Neural crest cell (in vitro differentiated cells): ENCODE measurements around the gene STMN1. TPM values are rescaled to one million over a fixed set of nuclear protein-coding genes. Genes with fewer than 3 reads are reported as not detected.
A peak's percentile ranks its signal among the peaks of the same experiment; 100 is the strongest.

Source experiments
- DNase-seq: peaks from one replicate; pipeline ENCODE4 v3.0.0; 2021; ENCODE audit warnings: low read depth, mixed read lengths, low spot score
- H3K27ac Mint-ChIP-seq: one replicate; pipeline ENCODE4 v1.8.0; 2021; ENCODE audit warnings: mild to moderate bottlenecking, mixed read lengths; ENCODE audit not compliant: unreplicated experiment
- H3K27me3 Mint-ChIP-seq: 2 replicates; pipeline ENCODE4 v1.8.0; 2021; ENCODE audit warnings: low read depth, mild to moderate bottlenecking, mixed read lengths
- H3K36me3 Mint-ChIP-seq: 2 replicates; pipeline ENCODE4 v1.8.0; 2021; ENCODE audit warnings: low read depth, mild to moderate bottlenecking, mixed read lengths
- H3K4me1 Mint-ChIP-seq: 2 replicates; pipeline ENCODE4 v1.8.0; 2021; ENCODE audit warnings: mixed read lengths
- H3K4me3 Mint-ChIP-seq: one replicate; pipeline ENCODE4 v1.8.0; 2021; ENCODE audit warnings: mild to moderate bottlenecking, mixed read lengths
- H3K9me3 Mint-ChIP-seq: 2 replicates; pipeline ENCODE4 v1.8.0; 2021; ENCODE audit warnings: mixed read lengths
- total RNA-seq: library from RNA; stranded (reverse); gene quantifications from 2 replicates; pipeline ENCODE4 v1.2.1, GENCODE V29; 2021
- TF ChIP-seq, protein P1 (sequence below): fragments of 200-600 bp; sonication (generic); conservative IDR thresholded peaks from 2 replicates; pipeline ENCODE4 v1.5.0; 2021; ENCODE audit warnings: antibody characterized with exemption, mild to moderate bottlenecking

The STMN1 gene
- total RNA-seq, 1 donor from 2014 or later: 934 TPM

GRCh38 chr1:25903986-25904385 lies 2.2 kb downstream of the STMN1 start:
- peaks cover 32% of the 10 kb centered on the region for H3K36me3 Mint-ChIP-seq

GRCh38 chr1:25902462-25902861 lies 3.8 kb downstream of the STMN1 start:
- no peak overlapping the region for H3K27ac Mint-ChIP-seq
- peak overlapping the region; percentile 99 for H3K4me3 Mint-ChIP-seq
- peaks cover 74% of the 10 kb centered on the region for H3K4me1 Mint-ChIP-seq
- H3K27me3 Mint-ChIP-seq: peaks cover 5% of the 10 kb centered on the region
- DNase-seq: no peak
- peaks cover 44% of the 10 kb centered on the region for H3K36me3 Mint-ChIP-seq
- H3K9me3 Mint-ChIP-seq: no peaks in the 10 kb centered on the region
- TF ChIP-seq, protein P1, sequence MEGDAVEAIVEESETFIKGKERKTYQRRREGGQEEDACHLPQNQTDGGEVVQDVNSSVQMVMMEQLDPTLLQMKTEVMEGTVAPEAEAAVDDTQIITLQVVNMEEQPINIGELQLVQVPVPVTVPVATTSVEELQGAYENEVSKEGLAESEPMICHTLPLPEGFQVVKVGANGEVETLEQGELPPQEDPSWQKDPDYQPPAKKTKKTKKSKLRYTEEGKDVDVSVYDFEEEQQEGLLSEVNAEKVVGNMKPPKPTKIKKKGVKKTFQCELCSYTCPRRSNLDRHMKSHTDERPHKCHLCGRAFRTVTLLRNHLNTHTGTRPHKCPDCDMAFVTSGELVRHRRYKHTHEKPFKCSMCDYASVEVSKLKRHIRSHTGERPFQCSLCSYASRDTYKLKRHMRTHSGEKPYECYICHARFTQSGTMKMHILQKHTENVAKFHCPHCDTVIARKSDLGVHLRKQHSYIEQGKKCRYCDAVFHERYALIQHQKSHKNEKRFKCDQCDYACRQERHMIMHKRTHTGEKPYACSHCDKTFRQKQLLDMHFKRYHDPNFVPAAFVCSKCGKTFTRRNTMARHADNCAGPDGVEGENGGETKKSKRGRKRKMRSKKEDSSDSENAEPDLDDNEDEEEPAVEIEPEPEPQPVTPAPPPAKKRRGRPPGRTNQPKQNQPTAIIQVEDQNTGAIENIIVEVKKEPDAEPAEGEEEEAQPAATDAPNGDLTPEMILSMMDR: no peak

More at GRCh38 chr1:25903986-25904385, 2.2 kb downstream of the STMN1 start:
- peaks cover 5% of the 10 kb centered on the region for H3K27me3 Mint-ChIP-seq
- no peak for DNase-seq
- no peaks in the 10 kb centered on the region for H3K9me3 Mint-ChIP-seq
- TF ChIP-seq, protein P1: no peak
- H3K4me3 Mint-ChIP-seq: peak overlapping the region; percentile 99
- H3K4me1 Mint-ChIP-seq: peaks cover 73% of the 10 kb centered on the region
- peak overlapping the region; percentile 98 for H3K27ac Mint-ChIP-seq

GRCh38 chr1:25900219-25900618 lies 6.0 kb downstream of the STMN1 start:
- Mint-ChIP-seq H3K36me3 (peaks cover 43% of the 10 kb centered on the region), H3K4me3 (peak overlapping the region; percentile 62), H3K9me3 (no peaks in the 10 kb centered on the region), H3K27ac (no peak overlapping the region), H3K4me1 (peaks cover 78% of the 10 kb centered on the region), H3K27me3 (peaks cover 2% of the 10 kb centered on the region)
- TF ChIP-seq, protein P1: no peak
- no peak for DNase-seq

GRCh38 chr1:25899792-25900191 lies 6.4 kb downstream of the STMN1 start:
- Mint-ChIP-seq H3K27me3 (no peaks in the 10 kb centered on the region), H3K4me3 (peak overlapping the region; percentile 49), H3K4me1 (peaks cover 75% of the 10 kb centered on the region), H3K27ac (no peak overlapping the region), H3K36me3 (peaks cover 39% of the 10 kb centered on the region), H3K9me3 (no peaks in the 10 kb centered on the region)
- DNase-seq: no peak
- TF ChIP-seq, protein P1: no peak

DNA sequence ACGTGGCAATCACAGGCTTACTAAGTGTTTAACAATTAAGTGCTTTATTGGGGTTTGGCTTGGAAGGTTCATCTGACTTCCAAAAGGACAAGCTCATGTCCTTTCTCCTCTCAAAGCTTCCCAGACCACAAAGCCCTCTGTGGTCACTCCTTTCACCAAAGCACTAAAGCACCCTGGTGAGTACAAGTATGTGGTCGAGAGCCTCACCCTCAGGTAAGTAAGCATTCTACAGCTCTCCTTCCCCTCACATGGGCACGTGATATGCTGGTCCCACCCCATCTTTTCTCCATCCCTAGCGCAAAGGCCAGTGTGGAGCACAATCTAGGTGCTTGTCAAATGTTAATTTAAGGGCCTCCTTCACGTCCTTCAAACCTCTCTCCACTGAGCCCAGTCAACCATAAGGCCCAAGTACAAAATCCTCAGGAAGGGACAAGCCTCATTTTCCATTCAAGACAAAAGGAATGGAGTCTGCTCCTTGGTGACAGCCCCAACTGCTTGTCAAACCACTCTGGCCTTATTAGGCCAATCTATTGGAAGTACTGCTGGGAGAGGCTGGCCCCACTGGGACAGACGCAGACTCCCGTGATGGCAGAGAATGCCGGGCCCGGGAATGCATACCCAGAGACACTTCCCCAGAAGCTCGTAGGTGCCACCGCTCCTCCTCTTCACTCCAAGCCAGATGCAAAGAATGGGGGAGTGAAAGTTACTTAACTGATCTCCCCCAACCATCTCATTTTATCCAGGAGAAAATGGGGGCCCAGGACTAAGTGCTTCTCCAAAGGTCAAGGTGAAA lies 7.8 kb downstream of the STMN1 start:
- Mint-ChIP-seq H3K4me3 (peak overlapping the region; percentile 14), H3K36me3 (peaks cover 34% of the 10 kb centered on the region), H3K27me3 (no peaks in the 10 kb centered on the region), H3K27ac (peak overlapping the region; percentile 88), H3K4me1 (peaks cover 63% of the 10 kb centered on the region), H3K9me3 (no peaks in the 10 kb centered on the region)
- TF ChIP-seq, protein P1: no peak
- DNase-seq: no peak
